PC-9 (cell line): ENCODE measurements around the gene PITPNB.

Experiments used
- CTCF ChIP-seq: fragments of 200-600 bp; sonication (generic); conservative IDR thresholded peaks from 2 replicates; pipeline ENCODE4 v1.6.1; 2017; ENCODE audit warnings: mixed run types, antibody characterized with exemption, mild to moderate bottlenecking, moderate library complexity
- EZH2 ChIP-seq: fragments of 200-600 bp; sonication (generic); IDR thresholded peaks from 2 replicates; pipeline ENCODE4 v1.8.0; 2017; ENCODE audit warnings: antibody characterized with exemption, low read depth

GRCh38 chr22:27845644-27846043, 73.4 kb downstream of the PITPNB start:
- no peak for TF ChIP-seq CTCF
- TF ChIP-seq EZH2: no peak
